ENCODE results near the gene PSMB7. TPM values are rescaled to one million over a fixed set of nuclear protein-coding genes. Genes with fewer than 3 reads are reported as not detected.
"Not testable (repeated sequence)": the region's sequence is repeated elsewhere in the genome, so short reads cannot be mapped to it uniquely, and the experiment has no call there.

Gene PSMB7
- total and polyA plus RNA-seq, 2 of the 4 experiments (the other 2 are of a cell fraction): 340 to 430 TPM

DNA sequence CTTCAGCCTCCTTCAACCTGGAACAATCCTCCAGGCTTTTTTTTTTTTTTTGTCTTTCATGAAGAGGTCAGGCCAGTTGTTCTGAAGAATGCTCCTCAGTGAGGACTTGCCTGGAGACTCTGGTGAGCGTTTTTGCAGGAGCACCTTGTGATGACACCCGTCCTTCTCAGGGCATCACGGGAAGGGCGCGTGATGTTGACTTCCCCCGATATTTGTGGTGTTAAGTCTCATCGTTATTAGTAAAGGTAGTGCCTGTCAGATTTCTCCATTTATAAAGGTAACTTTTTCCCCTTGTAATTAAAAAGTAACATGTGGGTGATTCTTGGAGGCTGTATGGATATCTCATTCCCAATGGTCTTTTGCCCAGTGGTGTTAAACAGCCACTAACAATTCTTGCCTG lies 11.1 kb upstream of the PSMB7 start:
- no peak overlapping the region for H3K18ac ChIP-seq (ENCODE audit: low read depth, low read length)
- ATAC-seq (ENCODE audit: low read depth) (no peak), DNase-seq (no peak)
- in situ Hi-C loops (cut with MboI; ENCODE audit: low sequenced_read_pairs): no loop called here
- ChIA-PET POLR2A (ENCODE audit: unreplicated experiment) (no interaction called here), CTCF (no interaction called here)
- no peak overlapping the region for H3K56ac ChIP-seq (ENCODE audit: extremely low read depth, insufficient read depth, low read length)
- no peak overlapping the region for H4K91ac ChIP-seq (ENCODE audit: insufficient read depth, low read depth, low read length)
- H4K20me1 ChIP-seq (ENCODE audit: insufficient read depth, low read length): no peaks in the 10 kb centered on the region
- H3K14ac ChIP-seq (replicated peaks; ENCODE audit: low read depth, low read length): no peak overlapping the region
- no peak overlapping the region for H3K9ac ChIP-seq (ENCODE audit: low read depth, low read length)
- no peak overlapping the region for H3K27ac ChIP-seq (ENCODE audit: insufficient read depth, low read length)
- H3K9me1 ChIP-seq (ENCODE audit: insufficient read depth, low read length): no peaks in the 10 kb centered on the region
- no peak overlapping the region for H2AFZ ChIP-seq (replicated peaks; ENCODE audit: low read length, poor library complexity)
- intact Hi-C loops (cut with micrococcal nuclease): no loop called here
- H2BK120ac ChIP-seq (ENCODE audit: low read depth, low read length): no peak overlapping the region
- no peak overlapping the region for H3K4me3 ChIP-seq (ENCODE audit: insufficient read depth, low read depth, low read length)
- H3K4me1 ChIP-seq (ENCODE audit: control insufficient read depth, insufficient read depth, low read length): no peaks in the 10 kb centered on the region
- dilution Hi-C loops (cut with HindIII; ENCODE audit: low sequenced_read_pairs, unreplicated experiment): no loop called here
- peaks cover 24% of the 10 kb centered on the region for H3K27me3 ChIP-seq (ENCODE audit: control insufficient read depth, insufficient read depth, low read length)
- WGBS, 2 experiments (ENCODE audit: extremely low coverage in 2 of 2, insufficient read length in 1 of 2): no CpG with 5 or more reads among the region's 7 CpGs
- no peak overlapping the region for H3K4ac ChIP-seq (ENCODE audit: low read depth, low read length)
- H2AK5ac ChIP-seq (ENCODE audit: low read depth, low read length): no peak overlapping the region
- no peak overlapping the region for H2AK9ac ChIP-seq (replicated peaks; ENCODE audit: low read depth, low read length, poor library complexity)
- no peaks in the 10 kb centered on the region for H3K9me3 ChIP-seq (ENCODE audit: control insufficient read depth, insufficient read depth, low read length)
- H3K79me1 ChIP-seq (ENCODE audit: low read depth in 1 of 2, low read length in 2 of 2): no peaks in the 10 kb centered on the region
- no TSS peak for BruUV-seq (replicated peaks)
- no peak for TF ChIP-seq NFE2L2 (IDR thresholded peaks at IDR 0.05; ENCODE audit: low read depth, low read length)
- TF ChIP-seq CEBPB (IDR thresholded peaks at IDR 0.05; ENCODE audit: low read depth, low read length): no peak
- TF ChIP-seq FOS (IDR thresholded peaks at IDR 0.05; ENCODE audit: low read depth, low read length): no peak
- TF ChIP-seq, protein P1, sequence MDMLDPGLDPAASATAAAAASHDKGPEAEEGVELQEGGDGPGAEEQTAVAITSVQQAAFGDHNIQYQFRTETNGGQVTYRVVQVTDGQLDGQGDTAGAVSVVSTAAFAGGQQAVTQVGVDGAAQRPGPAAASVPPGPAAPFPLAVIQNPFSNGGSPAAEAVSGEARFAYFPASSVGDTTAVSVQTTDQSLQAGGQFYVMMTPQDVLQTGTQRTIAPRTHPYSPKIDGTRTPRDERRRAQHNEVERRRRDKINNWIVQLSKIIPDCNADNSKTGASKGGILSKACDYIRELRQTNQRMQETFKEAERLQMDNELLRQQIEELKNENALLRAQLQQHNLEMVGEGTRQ (IDR thresholded peaks at IDR 0.05; ENCODE audit: low read depth, low read length): no peak
- no peak for TF ChIP-seq MXI1 (IDR thresholded peaks at IDR 0.05; ENCODE audit: borderline replicate concordance, low read depth, low read length)
- H2BK20ac ChIP-seq (ENCODE audit: low read depth, low read length): no peak overlapping the region
- no peak overlapping the region for H4K8ac ChIP-seq (ENCODE audit: low read depth in 2 of 2, low read length in 2 of 2)
- no peak overlapping the region for H3K23ac ChIP-seq (ENCODE audit: low read depth, low read length)
- H2BK15ac ChIP-seq (ENCODE audit: low read depth, low read length): no peak overlapping the region
- no peaks in the 10 kb centered on the region for H3K36me3 ChIP-seq (ENCODE audit: control insufficient read depth, insufficient read depth, low read length)
- H2BK5ac ChIP-seq (ENCODE audit: low read depth, low read length, poor library complexity, severe bottlenecking): no peak overlapping the region
- H3K4me2 ChIP-seq (ENCODE audit: low read depth, low read length): no peak overlapping the region
- no peak overlapping the region for H4K5ac ChIP-seq (ENCODE audit: low read depth, low read length)

DNA sequence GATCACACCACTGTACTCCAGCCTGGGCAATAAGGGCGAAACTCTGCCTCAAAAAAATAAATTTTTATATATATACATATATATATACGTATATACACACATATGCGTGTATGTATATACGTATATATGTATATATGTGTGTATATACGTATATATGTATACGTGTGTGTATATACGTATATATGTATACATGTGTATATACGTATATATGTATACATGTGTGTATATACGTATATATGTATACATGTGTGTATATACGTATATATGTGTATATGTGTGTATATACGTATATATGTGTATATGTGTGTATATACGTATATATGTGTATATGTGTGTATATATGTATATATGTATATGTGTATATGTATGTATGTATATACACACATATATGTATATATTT lies 10.5 kb upstream of the PSMB7 start:
- H3K56ac ChIP-seq (ENCODE audit: extremely low read depth, insufficient read depth, low read length); H3K18ac ChIP-seq (ENCODE audit: low read depth, low read length); H2AK9ac ChIP-seq (replicated peaks; ENCODE audit: low read depth, low read length, poor library complexity); H4K8ac ChIP-seq (ENCODE audit: low read depth in 2 of 2, low read length in 2 of 2); H3K23ac ChIP-seq (ENCODE audit: low read depth, low read length); H2BK120ac ChIP-seq (ENCODE audit: low read depth, low read length); ATAC-seq (ENCODE audit: low read depth); H3K36me3 ChIP-seq (ENCODE audit: control insufficient read depth, insufficient read depth, low read length); H3K9ac ChIP-seq (ENCODE audit: low read depth, low read length); CTCF ChIA-PET; H3K4me3 ChIP-seq (ENCODE audit: insufficient read depth, low read depth, low read length); H3K4me1 ChIP-seq (ENCODE audit: control insufficient read depth, insufficient read depth, low read length); H2BK20ac ChIP-seq (ENCODE audit: low read depth, low read length); H2BK5ac ChIP-seq (ENCODE audit: low read depth, low read length, poor library complexity, severe bottlenecking); H3K4me2 ChIP-seq (ENCODE audit: low read depth, low read length); H3K4ac ChIP-seq (ENCODE audit: low read depth, low read length); H2BK15ac ChIP-seq (ENCODE audit: low read depth, low read length); H4K5ac ChIP-seq (ENCODE audit: low read depth, low read length); BruUV-seq (replicated peaks); H3K14ac ChIP-seq (replicated peaks; ENCODE audit: low read depth, low read length); H2AK5ac ChIP-seq (ENCODE audit: low read depth, low read length); H3K27ac ChIP-seq (ENCODE audit: insufficient read depth, low read length); intact Hi-C loops (cut with micrococcal nuclease); H3K9me3 ChIP-seq (ENCODE audit: control insufficient read depth, insufficient read depth, low read length); in situ Hi-C loops (cut with MboI; ENCODE audit: low sequenced_read_pairs); POLR2A ChIA-PET (ENCODE audit: unreplicated experiment); H3K9me1 ChIP-seq (ENCODE audit: insufficient read depth, low read length); H4K20me1 ChIP-seq (ENCODE audit: insufficient read depth, low read length); H3K79me1 ChIP-seq (ENCODE audit: low read depth in 1 of 2, low read length in 2 of 2); H4K91ac ChIP-seq (ENCODE audit: insufficient read depth, low read depth, low read length); DNase-seq; H2AFZ ChIP-seq (replicated peaks; ENCODE audit: low read length, poor library complexity); dilution Hi-C loops (cut with HindIII; ENCODE audit: low sequenced_read_pairs, unreplicated experiment): not testable (repeated sequence)
- peaks cover 24% of the 10 kb centered on the region for H3K27me3 ChIP-seq (ENCODE audit: control insufficient read depth, insufficient read depth, low read length)
- WGBS, 2 experiments (ENCODE audit: extremely low coverage in 2 of 2, insufficient read length in 1 of 2): no CpG with 5 or more reads among the region's 12 CpGs
